ENCODE measurements around the gene SEPTIN1. TPM values are rescaled to one million over a fixed set of nuclear protein-coding genes. Genes with fewer than 3 reads are reported as not detected.

Gene SEPTIN1
- total RNA-seq, 1 experiment from 2014 or later: 64.1 TPM

DNA sequence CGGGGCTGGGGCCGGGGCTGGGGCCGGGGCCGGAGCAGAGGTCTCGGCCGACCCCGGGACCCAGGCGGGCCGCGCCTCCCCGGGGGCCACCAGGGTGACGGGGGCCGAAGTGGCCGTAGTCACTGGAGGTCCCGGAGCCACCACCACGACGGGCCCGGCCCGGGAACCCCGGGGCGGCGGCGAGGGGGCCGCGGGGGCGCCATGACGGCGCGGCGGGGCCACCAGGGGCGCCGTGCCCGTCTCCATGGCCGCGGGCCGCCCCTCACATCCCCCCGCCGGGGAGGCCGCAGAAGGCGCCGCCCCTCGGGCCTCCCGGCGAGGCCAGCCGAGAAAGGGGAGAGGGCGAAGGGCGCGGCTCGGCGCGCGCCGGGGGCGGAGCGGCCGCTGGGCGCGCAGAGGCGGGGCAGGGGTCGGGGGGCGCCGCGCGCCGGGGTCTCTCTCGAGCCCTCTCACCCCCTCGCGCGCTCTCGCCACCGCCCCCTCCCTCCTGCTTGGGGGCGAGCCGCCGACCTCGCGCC, 12.4 kb downstream of the SEPTIN1 start:
- Histone ChIP-seq H3K27ac (ENCODE audit: low read length) (peak overlapping the region; percentile 71), H3K4me3 (ENCODE audit: low read length) (peak overlapping the region; percentile 85), H3K79me2 (ENCODE audit: low read length) (peaks cover 48% of the 10 kb centered on the region), H3K4me2 (ENCODE audit: low read depth, low read length, poor library complexity, severe bottlenecking) (peak overlapping the region; percentile 92), H3K9me3 (ENCODE audit: low read length) (no peaks in the 10 kb centered on the region), H2AFZ (ENCODE audit: low read length) (no peak overlapping the region), H4K20me1 (ENCODE audit: insufficient read depth, low read depth, low read length) (peaks cover 24% of the 10 kb centered on the region), H3K9ac (ENCODE audit: low read length) (peak overlapping the region; percentile 98), H3K27me3 (ENCODE audit: low read length) (no peaks in the 10 kb centered on the region), H3K4me1 (ENCODE audit: low read length) (peaks cover 38% of the 10 kb centered on the region), H3K36me3 (ENCODE audit: insufficient read depth, low read length) (peaks cover 5% of the 10 kb centered on the region; the same call in 1 of the 2 replicates), H3K9me2 (replicated peaks; ENCODE audit: insufficient read depth, low read length) (no peaks in the 10 kb centered on the region)
- DNase-seq: no peak

DNA sequence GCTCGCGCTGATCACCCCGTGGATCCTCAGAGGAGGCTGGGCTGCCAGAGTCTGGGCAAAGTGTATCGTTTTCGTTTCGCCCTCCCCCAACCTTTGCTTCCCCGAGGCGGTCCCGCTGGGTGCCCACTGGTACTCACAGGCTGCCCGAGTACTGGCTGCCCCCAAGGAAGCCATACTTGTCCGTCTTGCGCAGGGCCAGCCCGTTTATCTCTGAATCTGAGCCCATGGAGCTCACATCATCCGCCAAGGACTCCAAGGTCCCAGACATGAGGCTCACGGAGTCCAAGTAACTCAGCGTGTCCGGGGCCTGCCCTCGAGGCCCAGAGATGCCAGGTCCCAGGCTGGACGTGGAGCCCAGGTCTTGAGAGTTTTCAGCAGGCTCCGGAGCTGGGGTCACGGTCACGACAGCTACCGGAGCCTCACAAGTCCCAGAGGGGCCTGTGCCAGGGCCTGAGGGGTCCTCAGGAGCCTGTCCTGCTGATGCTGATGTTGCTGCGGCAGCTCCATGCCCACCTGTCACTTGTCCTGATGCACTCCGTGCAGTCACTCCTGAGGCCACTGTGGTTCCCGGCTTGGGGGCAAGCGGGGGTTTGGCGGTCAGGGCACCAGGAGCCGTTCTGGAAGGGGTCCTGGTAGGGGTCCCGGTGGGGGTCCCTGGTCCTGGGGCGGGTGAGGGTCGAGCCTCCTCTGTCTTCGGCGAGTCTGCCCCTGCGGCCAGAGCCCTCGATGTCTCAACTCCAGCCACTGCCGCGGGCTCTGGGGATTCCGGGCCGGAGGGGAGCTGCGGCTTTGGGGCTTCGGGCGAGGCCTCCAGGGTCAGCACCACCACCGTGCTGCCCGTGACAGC, 13.0 kb downstream of the SEPTIN1 start:
- H2AFZ ChIP-seq (ENCODE audit: low read length): no peak overlapping the region
- no peaks in the 10 kb centered on the region for H3K9me2 ChIP-seq (replicated peaks; ENCODE audit: insufficient read depth, low read length)
- DNase-seq: peak; percentile 61
- no peaks in the 10 kb centered on the region for H3K9me3 ChIP-seq (ENCODE audit: low read length)
- H3K79me2 ChIP-seq (ENCODE audit: low read length): peaks cover 55% of the 10 kb centered on the region
- H3K4me1 ChIP-seq (ENCODE audit: low read length): peaks cover 38% of the 10 kb centered on the region
- peak overlapping the region; percentile 92 for H3K4me2 ChIP-seq (ENCODE audit: low read depth, low read length, poor library complexity, severe bottlenecking)
- H3K27me3 ChIP-seq (ENCODE audit: low read length): no peaks in the 10 kb centered on the region
- peaks cover 24% of the 10 kb centered on the region for H4K20me1 ChIP-seq (ENCODE audit: insufficient read depth, low read depth, low read length)
- H3K36me3 ChIP-seq (ENCODE audit: insufficient read depth, low read length): peaks cover 11% of the 10 kb centered on the region; the same call in 1 of the 2 replicates
- peak overlapping the region; percentile 98 for H3K9ac ChIP-seq (ENCODE audit: low read length)
- H3K4me3 ChIP-seq (ENCODE audit: low read length): peak overlapping the region; percentile 85
- peak overlapping the region; percentile 71 for H3K27ac ChIP-seq (ENCODE audit: low read length)

DNA sequence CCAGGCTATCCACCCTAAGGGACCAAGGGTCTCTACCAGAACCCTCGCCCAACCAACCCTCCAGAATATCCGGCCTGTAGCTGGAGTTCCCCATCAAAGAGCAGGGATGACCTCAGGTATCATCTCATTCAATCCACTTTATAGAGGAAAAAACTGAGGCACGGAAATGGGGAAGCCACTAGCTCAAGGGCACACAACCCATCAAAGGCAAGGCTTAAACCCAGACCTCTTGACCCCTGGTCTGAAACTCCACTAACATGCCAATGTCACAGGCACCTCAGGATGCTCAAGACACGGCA, 13.6 kb downstream of the SEPTIN1 start:
- no peaks in the 10 kb centered on the region for H3K27me3 ChIP-seq (ENCODE audit: low read length)
- H3K4me3 ChIP-seq (ENCODE audit: low read length): peak overlapping the region; percentile 85
- H3K4me1 ChIP-seq (ENCODE audit: low read length): peaks cover 38% of the 10 kb centered on the region
- DNase-seq: no peak
- H3K79me2 ChIP-seq (ENCODE audit: low read length): peaks cover 56% of the 10 kb centered on the region
- H3K4me2 ChIP-seq (ENCODE audit: low read depth, low read length, poor library complexity, severe bottlenecking): peak overlapping the region; percentile 92
- H3K36me3 ChIP-seq (ENCODE audit: insufficient read depth, low read length): peaks cover 12% of the 10 kb centered on the region; the same call in 1 of the 2 replicates
- peaks cover 24% of the 10 kb centered on the region for H4K20me1 ChIP-seq (ENCODE audit: insufficient read depth, low read depth, low read length)
- peak overlapping the region; percentile 98 for H3K9ac ChIP-seq (ENCODE audit: low read length)
- no peaks in the 10 kb centered on the region for H3K9me2 ChIP-seq (replicated peaks; ENCODE audit: insufficient read depth, low read length)
- H3K27ac ChIP-seq (ENCODE audit: low read length): peak overlapping the region; percentile 71
- H3K9me3 ChIP-seq (ENCODE audit: low read length): no peaks in the 10 kb centered on the region
- no peak overlapping the region for H2AFZ ChIP-seq (ENCODE audit: low read length)

DNA sequence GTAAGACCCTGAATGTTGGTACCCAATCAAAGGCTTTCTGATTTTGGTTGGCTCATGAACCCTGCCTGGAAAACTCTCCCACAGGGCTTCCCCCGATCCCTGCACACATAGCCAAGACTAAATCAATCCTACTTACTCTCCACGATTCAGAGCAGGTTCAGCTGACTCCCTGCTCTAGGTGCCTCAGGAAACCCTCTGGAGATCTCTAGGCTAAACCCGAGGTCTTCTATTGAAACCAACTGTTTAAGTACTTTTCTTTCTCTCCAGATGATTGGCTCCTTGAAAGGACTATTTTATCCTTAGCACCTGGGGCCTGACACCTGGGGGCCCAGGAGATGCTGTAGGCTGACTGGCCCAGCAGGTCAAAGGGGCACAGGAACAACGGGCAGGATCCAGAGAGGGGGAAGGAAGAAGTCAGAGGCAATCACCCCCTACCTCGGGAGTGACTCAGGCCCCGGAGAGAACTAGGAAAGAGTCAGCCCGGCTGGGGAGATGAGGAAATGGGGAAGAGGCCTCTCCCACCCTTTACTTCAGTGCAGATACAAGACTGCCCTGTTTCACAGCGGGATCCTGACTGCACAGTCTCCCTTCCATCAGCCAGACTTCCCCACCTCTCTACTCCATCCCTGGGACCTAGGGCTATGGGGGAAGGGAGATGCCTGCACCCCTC, 14.1 kb downstream of the SEPTIN1 start:
- Histone ChIP-seq H3K4me1 (ENCODE audit: low read length) (peaks cover 38% of the 10 kb centered on the region), H3K9me3 (ENCODE audit: low read length) (no peaks in the 10 kb centered on the region), H3K9me2 (replicated peaks; ENCODE audit: insufficient read depth, low read length) (no peaks in the 10 kb centered on the region), H3K4me2 (ENCODE audit: low read depth, low read length, poor library complexity, severe bottlenecking) (peak overlapping the region; percentile 92), H2AFZ (ENCODE audit: low read length) (no peak overlapping the region), H3K9ac (ENCODE audit: low read length) (peak overlapping the region; percentile 98), H4K20me1 (ENCODE audit: insufficient read depth, low read depth, low read length) (peaks cover 24% of the 10 kb centered on the region), H3K4me3 (ENCODE audit: low read length) (peak overlapping the region; percentile 85), H3K27me3 (ENCODE audit: low read length) (no peaks in the 10 kb centered on the region), H3K79me2 (ENCODE audit: low read length) (peaks cover 61% of the 10 kb centered on the region), H3K27ac (ENCODE audit: low read length) (peak overlapping the region; percentile 71), H3K36me3 (ENCODE audit: insufficient read depth, low read length) (peaks cover 14% of the 10 kb centered on the region; the same call in 1 of the 2 replicates)
- no peak for DNase-seq

DNA sequence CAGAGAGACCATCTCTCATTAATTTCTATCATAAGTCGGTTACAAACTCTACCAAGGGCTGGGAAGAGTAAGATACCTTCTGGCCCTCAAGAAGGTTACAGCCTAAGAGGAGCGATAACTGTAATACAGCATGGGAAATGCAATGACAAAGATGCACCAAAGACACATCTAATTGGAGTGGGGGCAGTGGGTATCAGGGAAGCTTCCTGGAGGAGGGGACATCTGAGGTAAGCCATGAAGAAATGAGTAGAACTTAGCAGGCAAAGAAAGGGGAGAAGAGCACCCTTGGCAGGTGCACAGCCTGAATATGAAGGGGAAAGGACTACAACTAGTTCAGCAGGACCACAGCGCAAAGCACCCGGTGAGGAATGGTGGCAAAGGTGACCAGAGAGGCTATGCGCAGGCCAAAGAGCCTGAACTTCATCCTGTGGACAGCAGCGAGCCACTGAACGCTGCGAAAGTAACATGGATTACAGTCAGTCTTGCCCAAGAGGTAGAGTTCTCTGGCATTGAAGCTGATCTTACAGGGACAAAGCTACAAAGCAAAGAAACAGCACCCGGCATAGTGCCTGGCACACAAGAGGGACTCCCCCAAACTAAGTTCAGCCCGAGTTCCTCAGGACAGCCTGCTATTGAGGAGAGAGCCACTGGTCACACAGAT, 14.9 kb downstream of the SEPTIN1 start:
- Histone ChIP-seq H3K27me3 (ENCODE audit: low read length) (no peaks in the 10 kb centered on the region), H3K79me2 (ENCODE audit: low read length) (peaks cover 69% of the 10 kb centered on the region), H3K4me2 (ENCODE audit: low read depth, low read length, poor library complexity, severe bottlenecking) (peak overlapping the region; percentile 92), H3K9me3 (ENCODE audit: low read length) (no peaks in the 10 kb centered on the region), H3K27ac (ENCODE audit: low read length) (peak overlapping the region; percentile 71; the same call in 1 of the 2 replicates), H3K4me1 (ENCODE audit: low read length) (peaks cover 33% of the 10 kb centered on the region), H3K9me2 (replicated peaks; ENCODE audit: insufficient read depth, low read length) (no peaks in the 10 kb centered on the region), H3K9ac (ENCODE audit: low read length) (peak overlapping the region; percentile 98), H3K4me3 (ENCODE audit: low read length) (peak overlapping the region; percentile 85), H2AFZ (ENCODE audit: low read length) (no peak overlapping the region), H3K36me3 (ENCODE audit: insufficient read depth, low read length) (peaks cover 18% of the 10 kb centered on the region; the same call in 1 of the 2 replicates), H4K20me1 (ENCODE audit: insufficient read depth, low read depth, low read length) (peaks cover 24% of the 10 kb centered on the region)
- no peak for DNase-seq

DNA sequence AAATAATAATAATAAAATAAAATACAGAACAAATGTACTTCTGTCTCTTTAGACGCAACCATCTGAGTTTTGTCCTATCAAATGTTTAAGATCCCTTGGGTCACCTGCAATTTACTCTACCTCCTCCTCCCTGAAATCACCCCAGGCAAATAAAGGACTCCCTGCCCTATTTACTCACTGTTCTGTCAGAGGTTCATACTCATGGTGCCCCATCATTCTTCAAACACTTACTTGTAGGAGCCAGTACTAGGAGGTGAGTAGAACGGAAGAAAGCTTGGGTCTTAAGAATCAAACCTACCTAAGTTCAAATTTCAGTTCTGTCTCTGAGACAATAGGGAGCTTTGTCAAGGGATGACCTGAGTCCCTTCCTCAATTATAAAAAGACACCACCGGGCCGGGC, 15.8 kb downstream of the SEPTIN1 start:
- DNase-seq: no peak
- Histone ChIP-seq H3K27me3 (ENCODE audit: low read length) (no peaks in the 10 kb centered on the region), H3K9me2 (replicated peaks; ENCODE audit: insufficient read depth, low read length) (no peaks in the 10 kb centered on the region), H3K79me2 (ENCODE audit: low read length) (peaks cover 74% of the 10 kb centered on the region), H3K27ac (ENCODE audit: low read length) (no peak overlapping the region), H3K4me3 (ENCODE audit: low read length) (no peak overlapping the region), H3K9ac (ENCODE audit: low read length) (no peak overlapping the region), H2AFZ (ENCODE audit: low read length) (no peak overlapping the region), H3K4me1 (ENCODE audit: low read length) (peaks cover 23% of the 10 kb centered on the region), H3K9me3 (ENCODE audit: low read length) (no peaks in the 10 kb centered on the region), H3K36me3 (ENCODE audit: insufficient read depth, low read length) (peaks cover 21% of the 10 kb centered on the region; the same call in 1 of the 2 replicates), H3K4me2 (ENCODE audit: low read depth, low read length, poor library complexity, severe bottlenecking) (peak overlapping the region; percentile 92), H4K20me1 (ENCODE audit: insufficient read depth, low read depth, low read length) (peaks cover 24% of the 10 kb centered on the region)

DNA sequence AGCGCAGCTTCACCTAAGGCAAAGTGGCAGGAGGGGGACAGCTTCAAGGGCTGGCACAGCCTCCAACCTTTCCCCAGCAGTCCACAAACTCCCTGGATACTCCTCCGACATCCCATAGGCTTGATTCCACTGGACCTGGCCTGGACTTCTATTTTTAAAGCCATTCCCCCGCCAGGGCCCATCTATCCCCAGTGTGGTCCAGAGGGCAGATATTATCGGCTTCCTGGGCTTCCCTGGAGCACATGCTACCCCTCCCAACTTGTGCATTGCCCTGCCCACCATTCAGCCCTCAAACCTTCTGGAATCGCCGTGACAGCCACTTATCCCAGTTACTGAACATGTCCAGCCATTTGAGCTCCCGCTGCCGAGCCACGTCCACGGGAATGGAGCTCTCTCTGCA, 17.2 kb downstream of the SEPTIN1 start:
- Histone ChIP-seq H3K9ac (ENCODE audit: low read length) (no peak overlapping the region), H4K20me1 (ENCODE audit: insufficient read depth, low read depth, low read length) (peaks cover 24% of the 10 kb centered on the region), H3K36me3 (ENCODE audit: insufficient read depth, low read length) (peaks cover 21% of the 10 kb centered on the region; the same call in 1 of the 2 replicates), H3K4me3 (ENCODE audit: low read length) (no peak overlapping the region), H3K79me2 (ENCODE audit: low read length) (peaks cover 82% of the 10 kb centered on the region), H3K27ac (ENCODE audit: low read length) (no peak overlapping the region), H2AFZ (ENCODE audit: low read length) (no peak overlapping the region), H3K27me3 (ENCODE audit: low read length) (no peaks in the 10 kb centered on the region), H3K4me1 (ENCODE audit: low read length) (peaks cover 19% of the 10 kb centered on the region), H3K4me2 (ENCODE audit: low read depth, low read length, poor library complexity, severe bottlenecking) (no peak overlapping the region), H3K9me2 (replicated peaks; ENCODE audit: insufficient read depth, low read length) (no peaks in the 10 kb centered on the region), H3K9me3 (ENCODE audit: low read length) (no peaks in the 10 kb centered on the region)
- DNase-seq: no peak

Measured in Karpas-422 (cell line).